ENCODE data around the gene CDR2. TPM values are rescaled to one million over a fixed set of nuclear protein-coding genes. Genes with fewer than 3 reads are reported as not detected.

CDR2 gene
- total RNA-seq, 1 donor from 2014 or later = 16.2 TPM

- ATAC-seq (no peak), DNase-seq (no peak)
- no peak for TF ChIP-seq CTCF (IDR thresholded peaks at IDR 0.05)
- Histone ChIP-seq H3K4me1 (peaks cover 31% of the 10 kb centered on the region), H3K27ac (no peak overlapping the region), H3K36me3 (no peaks in the 10 kb centered on the region), H3K4me3 (no peak overlapping the region), H3K9me3 (no peaks in the 10 kb centered on the region), H3K27me3 (ENCODE audit: low read depth) (no peaks in the 10 kb centered on the region)
- intact Hi-C loops (cut with DNase I) = no loop called here
Observed at GRCh38 chr16:22375963-22376640, 1.7 kb upstream of the CDR2 start.

GRCh38 chr16:22375117-22375962, 921 bp upstream of the CDR2 start:
- Histone ChIP-seq H3K36me3 (no peaks in the 10 kb centered on the region), H3K27me3 (ENCODE audit: low read depth) (no peaks in the 10 kb centered on the region), H3K4me1 (peaks cover 38% of the 10 kb centered on the region), H3K9me3 (no peaks in the 10 kb centered on the region), H3K27ac (peak overlapping the region; percentile 85), H3K4me3 (peak overlapping the region; percentile 90)
- no peak for TF ChIP-seq CTCF (IDR thresholded peaks at IDR 0.05)
- intact Hi-C loops (cut with DNase I) = no loop called here
- DNase-seq (no peak), ATAC-seq (no peak)

GRCh38 chr16:22373662-22374310, 633 bp downstream of the CDR2 start:
- Histone ChIP-seq H3K4me1 (peaks cover 53% of the 10 kb centered on the region), H3K4me3 (peak overlapping the region; percentile 90), H3K9me3 (no peaks in the 10 kb centered on the region), H3K27me3 (ENCODE audit: low read depth) (no peaks in the 10 kb centered on the region), H3K27ac (peak overlapping the region; percentile 85), H3K36me3 (no peaks in the 10 kb centered on the region)
- intact Hi-C loops (cut with DNase I) = no loop called here
- DNase-seq = peak; percentile 67
- TF ChIP-seq CTCF (IDR thresholded peaks at IDR 0.05) = no peak
- ATAC-seq = peak; percentile 48 to 50

GRCh38 chr16:22372882-22373661, 1.3 kb downstream of the CDR2 start:
- Histone ChIP-seq H3K27ac (peak overlapping the region; percentile 85), H3K27me3 (ENCODE audit: low read depth) (no peaks in the 10 kb centered on the region), H3K9me3 (no peaks in the 10 kb centered on the region), H3K4me3 (peak overlapping the region; percentile 90), H3K4me1 (peaks cover 60% of the 10 kb centered on the region), H3K36me3 (no peaks in the 10 kb centered on the region)
- no peak for TF ChIP-seq CTCF (IDR thresholded peaks at IDR 0.05)
- DNase-seq (no peak), ATAC-seq (no peak)
- intact Hi-C loops (cut with DNase I) = no loop called here
